IMR-90 (cell line): ENCODE measurements around the gene ATP10B.

Experiments used
- BHLHE40 ChIP-seq: fragments of 150-350 bp; IDR thresholded peaks from 2 replicates; pipeline ENCODE4 v1.6.1; 2016; ENCODE audit warnings: mild to moderate bottlenecking, low read depth, low read length
- CEBPB ChIP-seq: IDR thresholded peaks from 2 replicates; pipeline ENCODE4 v1.6.1; 2012; ENCODE audit warnings: low read depth, low read length, improper control_type of control experiment
- CHD1 ChIP-seq: IDR thresholded peaks from 2 replicates; pipeline ENCODE4 v1.6.1; 2012; ENCODE audit warnings: low read depth, low read length, improper control_type of control experiment
- CTCF ChIP-seq: conservative IDR thresholded peaks from 2 replicates; pipeline ENCODE4 v1.5.1; 2012; ENCODE audit warnings: mild to moderate bottlenecking, low read depth, low read length, improper control_type of control experiment
- ELK1 ChIP-seq: fragments of 150-350 bp; IDR thresholded peaks from 2 replicates; pipeline ENCODE4 v1.6.1; 2016; ENCODE audit warnings: low read depth, mild to moderate bottlenecking, low read length, moderate library complexity, borderline replicate concordance
- FOS ChIP-seq: fragments of 150-350 bp; IDR thresholded peaks from 2 replicates; pipeline ENCODE4 v1.6.1; 2016; ENCODE audit warnings: low read depth, low read length
- MAZ ChIP-seq: IDR thresholded peaks from 2 replicates; pipeline ENCODE4 v1.6.1; 2012; ENCODE audit warnings: low read depth, mild to moderate bottlenecking, low read length, improper control_type of control experiment, moderate library complexity, borderline replicate concordance
- NFE2L2 ChIP-seq: fragments of 150-350 bp; IDR thresholded peaks from 2 replicates; pipeline ENCODE4 v1.6.1; 2016; ENCODE audit warnings: low read depth, mild to moderate bottlenecking, low read length
- POLR2A ChIP-seq: IDR thresholded peaks from 2 replicates; pipeline ENCODE4 v1.6.1; 2012; ENCODE audit warnings: mild to moderate bottlenecking, low read depth, low read length
- RAD21 ChIP-seq: IDR thresholded peaks from 2 replicates; pipeline ENCODE4 v1.6.1; 2012; ENCODE audit warnings: low read length, improper control_type of control experiment
- RFX5 ChIP-seq: IDR thresholded peaks from 2 replicates; pipeline ENCODE4 v1.8.0; 2012; ENCODE audit warnings: low read depth, mild to moderate bottlenecking, low read length, moderate library complexity
- SMC3 ChIP-seq: fragments of 150-350 bp; IDR thresholded peaks from 2 replicates; pipeline ENCODE4 v1.6.1; 2016; ENCODE audit warnings: low read depth, mild to moderate bottlenecking, antibody characterized with exemption, low read length, moderate library complexity
- TF ChIP-seq, protein P1 (sequence below): fragments of 150-350 bp; IDR thresholded peaks from 2 replicates; pipeline ENCODE4 v1.6.1; 2017; ENCODE audit warnings: mild to moderate bottlenecking, antibody characterized with exemption, low read length, low read depth

GRCh38 chr5:160534914-160535313 is 317.1 kb downstream of the ATP10B start:
- no peak for TF ChIP-seq CTCF
- no peak for TF ChIP-seq POLR2A
- TF ChIP-seq RFX5 = no peak
- TF ChIP-seq SMC3 = no peak
- TF ChIP-seq, protein P1, sequence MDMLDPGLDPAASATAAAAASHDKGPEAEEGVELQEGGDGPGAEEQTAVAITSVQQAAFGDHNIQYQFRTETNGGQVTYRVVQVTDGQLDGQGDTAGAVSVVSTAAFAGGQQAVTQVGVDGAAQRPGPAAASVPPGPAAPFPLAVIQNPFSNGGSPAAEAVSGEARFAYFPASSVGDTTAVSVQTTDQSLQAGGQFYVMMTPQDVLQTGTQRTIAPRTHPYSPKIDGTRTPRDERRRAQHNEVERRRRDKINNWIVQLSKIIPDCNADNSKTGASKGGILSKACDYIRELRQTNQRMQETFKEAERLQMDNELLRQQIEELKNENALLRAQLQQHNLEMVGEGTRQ = no peak
- no peak for TF ChIP-seq ELK1
- TF ChIP-seq FOS = no peak
- TF ChIP-seq NFE2L2 = no peak
- TF ChIP-seq CHD1 = no peak
- no peak for TF ChIP-seq CEBPB
- TF ChIP-seq RAD21 = no peak
- no peak for TF ChIP-seq MAZ
- TF ChIP-seq BHLHE40 = no peak
